ENCODE measurements around the gene SSRP1.
A peak's percentile ranks its signal among the peaks of the same experiment; 100 is the strongest.

The SSRP1 gene

DNA sequence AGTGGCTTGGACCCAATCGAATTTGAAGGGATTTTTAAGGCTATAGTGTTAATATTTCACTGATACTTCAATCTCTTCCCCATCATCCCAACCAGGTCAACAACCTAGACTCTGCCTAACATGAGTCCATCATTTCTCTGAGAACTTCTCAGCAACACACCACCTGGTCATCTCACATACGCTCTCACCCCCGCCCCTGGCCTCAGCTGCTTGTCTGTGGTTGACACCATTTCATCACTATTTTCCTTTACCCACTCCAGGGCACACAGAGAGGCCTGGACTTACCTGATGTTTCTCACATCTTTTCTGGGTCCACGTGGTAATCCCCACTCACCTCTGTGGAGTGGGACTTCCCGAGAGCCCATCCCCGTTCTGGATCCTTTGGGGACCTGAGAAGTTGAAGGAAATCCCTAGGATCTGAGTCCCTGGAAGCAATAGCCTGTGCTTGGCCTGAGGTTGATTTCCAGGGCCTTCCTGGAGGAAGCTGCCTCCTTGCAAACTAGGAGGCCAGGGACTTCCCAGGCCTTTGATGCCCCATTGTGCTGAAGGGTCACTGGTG is 5.6 kb upstream of the SSRP1 start:
- TF ChIP-seq GFI1B (tag by site-specific recombination; IDR thresholded peaks at IDR 0.05) (no peak), ZNF112 (tag by site-specific recombination; IDR thresholded peaks at IDR 0.05) (no peak), ZNF423 (tag by site-specific recombination; IDR thresholded peaks at IDR 0.05) (no peak), SP7 (tag by site-specific recombination; IDR thresholded peaks at IDR 0.05) (no peak), KLF1 (tag by site-specific recombination; IDR thresholded peaks at IDR 0.05) (no peak), ZNF792 (tag by site-specific recombination; IDR thresholded peaks at IDR 0.05) (no peak), ZNF23 (tag by site-specific recombination; IDR thresholded peaks at IDR 0.05; ENCODE audit: borderline replicate concordance) (no peak), HOXC10 (CRISPR knock-in tag; IDR thresholded peaks at IDR 0.05) (no peak), SP2 (tag by site-specific recombination; IDR thresholded peaks at IDR 0.05) (no peak), ZNF529 (tag by site-specific recombination; IDR thresholded peaks at IDR 0.05; ENCODE audit: insufficient replicate concordance) (no peak), ZNF561 (tag by site-specific recombination; IDR thresholded peaks at IDR 0.05; ENCODE audit: borderline replicate concordance) (no peak), ZNF530 (tag by site-specific recombination; IDR thresholded peaks at IDR 0.05; ENCODE audit: low read depth) (no peak), ZNF501 (tag by site-specific recombination; IDR thresholded peaks at IDR 0.05) (no peak), ZBTB8A (tag by site-specific recombination; IDR thresholded peaks at IDR 0.05) (no peak), ZNF621 (tag by site-specific recombination; IDR thresholded peaks at IDR 0.05) (no peak), ZNF350 (tag by site-specific recombination; IDR thresholded peaks at IDR 0.05) (no peak), ZNF239 (tag by site-specific recombination; IDR thresholded peaks at IDR 0.05) (no peak), ZNF138 (tag by site-specific recombination; IDR thresholded peaks at IDR 0.05; ENCODE audit: borderline replicate concordance) (no peak), ZXDB (tag by site-specific recombination; IDR thresholded peaks at IDR 0.05) (no peak)
- TF ChIP-seq, protein P1, sequence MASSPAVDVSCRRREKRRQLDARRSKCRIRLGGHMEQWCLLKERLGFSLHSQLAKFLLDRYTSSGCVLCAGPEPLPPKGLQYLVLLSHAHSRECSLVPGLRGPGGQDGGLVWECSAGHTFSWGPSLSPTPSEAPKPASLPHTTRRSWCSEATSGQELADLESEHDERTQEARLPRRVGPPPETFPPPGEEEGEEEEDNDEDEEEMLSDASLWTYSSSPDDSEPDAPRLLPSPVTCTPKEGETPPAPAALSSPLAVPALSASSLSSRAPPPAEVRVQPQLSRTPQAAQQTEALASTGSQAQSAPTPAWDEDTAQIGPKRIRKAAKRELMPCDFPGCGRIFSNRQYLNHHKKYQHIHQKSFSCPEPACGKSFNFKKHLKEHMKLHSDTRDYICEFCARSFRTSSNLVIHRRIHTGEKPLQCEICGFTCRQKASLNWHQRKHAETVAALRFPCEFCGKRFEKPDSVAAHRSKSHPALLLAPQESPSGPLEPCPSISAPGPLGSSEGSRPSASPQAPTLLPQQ (tag by site-specific recombination; IDR thresholded peaks at IDR 0.05), result no peak
- ChIA-PET POLR2A (no interaction called here), CTCF (interaction anchor here (0.6 to 1.7 kb wide), 6 partner anchors 10 to 354 kb away, joined by 3 to 7 read pairs (median 4); no protein-coding TSS in a partner anchor)

DNA sequence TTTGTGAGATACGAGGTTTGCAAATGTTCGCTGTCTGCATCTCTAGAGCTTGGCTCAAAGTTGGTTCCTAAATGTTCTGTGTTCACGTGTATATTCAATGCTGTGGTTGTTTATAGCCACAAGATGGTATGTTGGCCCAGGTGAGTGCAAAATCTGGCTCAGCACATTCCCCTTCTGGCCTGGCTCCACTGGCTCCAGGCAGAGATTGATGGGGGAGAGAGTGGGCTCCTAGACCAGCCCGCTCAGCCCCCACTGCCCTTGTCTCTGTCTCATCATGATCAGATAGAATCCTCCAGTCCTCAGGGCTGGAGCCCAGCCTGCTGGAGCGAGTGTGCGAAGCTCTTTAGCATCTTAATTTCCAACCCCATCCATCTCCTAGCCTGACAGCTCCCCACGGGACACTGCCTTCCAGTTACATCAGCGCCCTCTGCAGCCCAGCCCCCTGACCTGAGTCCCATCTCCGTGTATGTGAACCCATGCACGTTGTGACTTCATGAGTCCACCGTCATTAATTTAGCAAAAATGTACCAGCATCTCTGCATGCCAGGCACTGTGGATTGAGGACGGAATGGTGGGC is 4.4 kb upstream of the SSRP1 start:
- TF ChIP-seq, protein P2, sequence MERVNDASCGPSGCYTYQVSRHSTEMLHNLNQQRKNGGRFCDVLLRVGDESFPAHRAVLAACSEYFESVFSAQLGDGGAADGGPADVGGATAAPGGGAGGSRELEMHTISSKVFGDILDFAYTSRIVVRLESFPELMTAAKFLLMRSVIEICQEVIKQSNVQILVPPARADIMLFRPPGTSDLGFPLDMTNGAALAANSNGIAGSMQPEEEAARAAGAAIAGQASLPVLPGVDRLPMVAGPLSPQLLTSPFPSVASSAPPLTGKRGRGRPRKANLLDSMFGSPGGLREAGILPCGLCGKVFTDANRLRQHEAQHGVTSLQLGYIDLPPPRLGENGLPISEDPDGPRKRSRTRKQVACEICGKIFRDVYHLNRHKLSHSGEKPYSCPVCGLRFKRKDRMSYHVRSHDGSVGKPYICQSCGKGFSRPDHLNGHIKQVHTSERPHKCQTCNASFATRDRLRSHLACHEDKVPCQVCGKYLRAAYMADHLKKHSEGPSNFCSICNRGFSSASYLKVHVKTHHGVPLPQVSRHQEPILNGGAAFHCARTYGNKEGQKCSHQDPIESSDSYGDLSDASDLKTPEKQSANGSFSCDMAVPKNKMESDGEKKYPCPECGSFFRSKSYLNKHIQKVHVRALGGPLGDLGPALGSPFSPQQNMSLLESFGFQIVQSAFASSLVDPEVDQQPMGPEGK (tag by site-specific recombination; IDR thresholded peaks at IDR 0.05), result peak; percentile 21; the same call in 1 of the 2 replicates
- TF ChIP-seq ZNF654 (tag by site-specific recombination; IDR thresholded peaks at IDR 0.05; ENCODE audit: low read depth), result peak; percentile 46
- TF ChIP-seq, protein P3, sequence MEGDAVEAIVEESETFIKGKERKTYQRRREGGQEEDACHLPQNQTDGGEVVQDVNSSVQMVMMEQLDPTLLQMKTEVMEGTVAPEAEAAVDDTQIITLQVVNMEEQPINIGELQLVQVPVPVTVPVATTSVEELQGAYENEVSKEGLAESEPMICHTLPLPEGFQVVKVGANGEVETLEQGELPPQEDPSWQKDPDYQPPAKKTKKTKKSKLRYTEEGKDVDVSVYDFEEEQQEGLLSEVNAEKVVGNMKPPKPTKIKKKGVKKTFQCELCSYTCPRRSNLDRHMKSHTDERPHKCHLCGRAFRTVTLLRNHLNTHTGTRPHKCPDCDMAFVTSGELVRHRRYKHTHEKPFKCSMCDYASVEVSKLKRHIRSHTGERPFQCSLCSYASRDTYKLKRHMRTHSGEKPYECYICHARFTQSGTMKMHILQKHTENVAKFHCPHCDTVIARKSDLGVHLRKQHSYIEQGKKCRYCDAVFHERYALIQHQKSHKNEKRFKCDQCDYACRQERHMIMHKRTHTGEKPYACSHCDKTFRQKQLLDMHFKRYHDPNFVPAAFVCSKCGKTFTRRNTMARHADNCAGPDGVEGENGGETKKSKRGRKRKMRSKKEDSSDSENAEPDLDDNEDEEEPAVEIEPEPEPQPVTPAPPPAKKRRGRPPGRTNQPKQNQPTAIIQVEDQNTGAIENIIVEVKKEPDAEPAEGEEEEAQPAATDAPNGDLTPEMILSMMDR (tag by site-specific recombination; IDR thresholded peaks at IDR 0.05), result peak; percentile 44; the same call in 1 of the 2 replicates
- TF ChIP-seq KLF1 (tag by site-specific recombination; IDR thresholded peaks at IDR 0.05), result no peak
- no peak for TF ChIP-seq ZNF10 (tag by site-specific recombination; IDR thresholded peaks at IDR 0.05)
- TF ChIP-seq GLI2 (tag by site-specific recombination; IDR thresholded peaks at IDR 0.05; ENCODE audit: borderline replicate concordance, low read depth), result no peak
- TF ChIP-seq, protein P4, sequence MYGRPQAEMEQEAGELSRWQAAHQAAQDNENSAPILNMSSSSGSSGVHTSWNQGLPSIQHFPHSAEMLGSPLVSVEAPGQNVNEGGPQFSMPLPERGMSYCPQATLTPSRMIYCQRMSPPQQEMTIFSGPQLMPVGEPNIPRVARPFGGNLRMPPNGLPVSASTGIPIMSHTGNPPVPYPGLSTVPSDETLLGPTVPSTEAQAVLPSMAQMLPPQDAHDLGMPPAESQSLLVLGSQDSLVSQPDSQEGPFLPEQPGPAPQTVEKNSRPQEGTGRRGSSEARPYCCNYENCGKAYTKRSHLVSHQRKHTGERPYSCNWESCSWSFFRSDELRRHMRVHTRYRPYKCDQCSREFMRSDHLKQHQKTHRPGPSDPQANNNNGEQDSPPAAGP (tag by site-specific recombination; IDR thresholded peaks at IDR 0.05), result no peak
- peak; percentile 77 for TF ChIP-seq MEIS1 (CRISPR knock-in tag; IDR thresholded peaks at IDR 0.05; ENCODE audit: borderline replicate concordance)
- TF ChIP-seq ZNF221 (tag by site-specific recombination; IDR thresholded peaks at IDR 0.05; ENCODE audit: borderline replicate concordance), result no peak
- TF ChIP-seq ZBTB17 (tag by site-specific recombination; IDR thresholded peaks at IDR 0.05), result peak; percentile 68; the same call in 1 of the 2 replicates
- 0 out of 2 replicates have a peak, but pooled peaks have one; percentile 27 for TF ChIP-seq ZNF2 (tag by site-specific recombination; IDR thresholded peaks at IDR 0.05)
- no peak for TF ChIP-seq KLF10 (tag by site-specific recombination; IDR thresholded peaks at IDR 0.05)
- Histone ChIP-seq H3K4me1 (ENCODE audit: control insufficient read depth, insufficient read depth, low read length) (no peaks in the 10 kb centered on the region), H3K36me3 (ENCODE audit: control insufficient read depth in 2 of 2, insufficient read depth in 1 of 2, low read length in 2 of 2) (no peaks in the 10 kb centered on the region), H3K9me3 (ENCODE audit: control insufficient read depth, insufficient read depth, low read depth, low read length) (no peaks in the 10 kb centered on the region), H3K27ac (ENCODE audit: extremely low read depth, low read depth, low read length) (no peak overlapping the region), H3K4me3 (ENCODE audit: low read depth, low read length) (no peak overlapping the region)
- ChIA-PET CTCF (interaction anchor here (0.5 to 1.6 kb wide), 10 partner anchors 8 to 281 kb away, joined by 3 to 8 read pairs (median 3); no protein-coding TSS in a partner anchor), POLR2A (interaction anchor here (1.0 to 2.3 kb wide), 2 partner anchors 15 to 17 kb away, joined by 3 to 12 read pairs; partner anchors contain the start of gene TNKS1BP1)

More for the DNA sequence above, 5.6 kb upstream of the SSRP1 start:
- no peak overlapping the region for H3K27ac ChIP-seq (ENCODE audit: extremely low read depth, low read depth, low read length)
- H3K4me3 ChIP-seq (ENCODE audit: low read depth, low read length), result no peak overlapping the region
- H3K9me3 ChIP-seq (ENCODE audit: control insufficient read depth, insufficient read depth, low read depth, low read length), result no peaks in the 10 kb centered on the region
- H3K4me1 ChIP-seq (ENCODE audit: control insufficient read depth, insufficient read depth, low read length), result no peaks in the 10 kb centered on the region
- H3K36me3 ChIP-seq (ENCODE audit: control insufficient read depth in 2 of 2, insufficient read depth in 1 of 2, low read length in 2 of 2), result no peaks in the 10 kb centered on the region

Measured in HEK293 (cell line).